CD4-positive, alpha-beta memory T cell (primary cell): ENCODE results near the gene UBALD2. TPM values are rescaled to one million over a fixed set of nuclear protein-coding genes. Genes with fewer than 3 reads are reported as not detected.
"Not testable (repeated sequence)": the region's sequence is repeated elsewhere in the genome, so short reads cannot be mapped to it uniquely, and the experiment has no call there.

ENCODE experiments used
- CTCF ChIA-PET: fragments of 350-600 bp; sonication (Branson Sonifier 250); formaldehyde crosslinking; loops from one replicate; lab custom pipeline; 2021; ENCODE audit warnings: inconsistent platforms; ENCODE audit not compliant: partially characterized antibody; lab: Charles Lee
- POLR2A ChIA-PET: fragments of 350-600 bp; sonication (Branson Sonifier 250); formaldehyde crosslinking; loops from one replicate; lab custom pipeline; 2021; ENCODE audit not compliant: partially characterized antibody; lab: Charles Lee
- DNase-seq, 5 donors: peaks; one replicate each; pipeline versions ENCODE4 v3.0.0 to v3.0.0-alpha.2; 2020 to 2022; ENCODE audit warnings: mixed read lengths in 1 of 5
- H3K27ac ChIP-seq: one replicate; pipeline ENCODE4 v1.7.0; 2013; ENCODE audit warnings: low read depth, low read length
- H3K27me3 ChIP-seq: 2 replicates; pipeline ENCODE4 v1.7.0; 2013; ENCODE audit warnings: mild to moderate bottlenecking, low read length, moderate library complexity; ENCODE audit not compliant: insufficient read depth
- H3K36me3 ChIP-seq: 2 replicates; pipeline ENCODE4 v1.7.0; 2013; ENCODE audit warnings: mild to moderate bottlenecking, low read length, moderate library complexity; ENCODE audit not compliant: insufficient read depth
- H3K4me1 ChIP-seq: 2 replicates; pipeline ENCODE4 v1.7.0; 2013; ENCODE audit warnings: mild to moderate bottlenecking, low read length, moderate library complexity; ENCODE audit not compliant: insufficient read depth
- H3K4me3 ChIP-seq, 2 donors: one replicate each; pipeline ENCODE4 v1.7.0; 2013; ENCODE audit warnings: low read length in 2 of 2, mild to moderate bottlenecking in 1 of 2
- H3K9me3 ChIP-seq, 2 donors: one replicate each; pipeline ENCODE4 v1.7.0; 2013; ENCODE audit warnings: low read length in 2 of 2, control low read depth in 1 of 2; ENCODE audit not compliant: control insufficient read depth in 1 of 2
- H3K27ac Mint-ChIP-seq, 7 donors: one replicate each; pipeline ENCODE4 v1.8.0; 2020 to 2021; ENCODE audit warnings: mixed read lengths in 7 of 7, mild to moderate bottlenecking in 6 of 7, inconsistent platforms in 3 of 7, moderate library complexity in 3 of 7
- H3K27me3 Mint-ChIP-seq, 2 donors: one replicate each; pipeline ENCODE4 v1.8.0; 2020 to 2021; ENCODE audit warnings: mixed read lengths in 2 of 2
- H3K36me3 Mint-ChIP-seq, 2 donors: one replicate each; pipeline ENCODE4 v1.8.0; 2020 to 2021; ENCODE audit warnings: mixed read lengths in 2 of 2, inconsistent platforms in 1 of 2, mild to moderate bottlenecking in 1 of 2
- H3K4me1 Mint-ChIP-seq, 4 donors: one replicate each; pipeline ENCODE4 v1.8.0; 2020 to 2021; ENCODE audit warnings: mixed read lengths in 4 of 4, mild to moderate bottlenecking in 1 of 4
- H3K4me3 Mint-ChIP-seq, 8 donors: one replicate each; pipeline ENCODE4 v1.8.0; 2020 to 2021; ENCODE audit warnings: mixed read lengths in 8 of 8, mild to moderate bottlenecking in 7 of 8, moderate library complexity in 6 of 8, inconsistent platforms in 3 of 8
- H3K9me3 Mint-ChIP-seq, 8 donors: one replicate each; pipeline ENCODE4 v1.8.0; 2020 to 2021; ENCODE audit warnings: mixed read lengths in 8 of 8, mild to moderate bottlenecking in 5 of 8, inconsistent platforms in 3 of 8, moderate library complexity in 1 of 8
- intact Hi-C: fragments of 100-400 bp; cut with micrococcal nuclease; formaldehyde crosslinking; loops from one replicate; pipeline ENCODE4 v1.15.1; 2023
- polyA plus RNA-seq, 2 donors: library from polyadenylated mRNA; unstranded; fragments of 300-500 nt; fragmentation: Illumina TruSeq; gene quantifications; one replicate each; pipeline ENCODE4 v1.2.3, GENCODE V29; 2021
- total RNA-seq, 2 experiments: library from RNA; stranded (reverse); gene quantifications; one replicate each; pipeline ENCODE4 v1.2.3, GENCODE V29; 2021

UBALD2 gene
- total and polyA plus RNA-seq, 4 experiments from 2014 or later, result 6.2 to 103 (median 55.9) TPM

DNA sequence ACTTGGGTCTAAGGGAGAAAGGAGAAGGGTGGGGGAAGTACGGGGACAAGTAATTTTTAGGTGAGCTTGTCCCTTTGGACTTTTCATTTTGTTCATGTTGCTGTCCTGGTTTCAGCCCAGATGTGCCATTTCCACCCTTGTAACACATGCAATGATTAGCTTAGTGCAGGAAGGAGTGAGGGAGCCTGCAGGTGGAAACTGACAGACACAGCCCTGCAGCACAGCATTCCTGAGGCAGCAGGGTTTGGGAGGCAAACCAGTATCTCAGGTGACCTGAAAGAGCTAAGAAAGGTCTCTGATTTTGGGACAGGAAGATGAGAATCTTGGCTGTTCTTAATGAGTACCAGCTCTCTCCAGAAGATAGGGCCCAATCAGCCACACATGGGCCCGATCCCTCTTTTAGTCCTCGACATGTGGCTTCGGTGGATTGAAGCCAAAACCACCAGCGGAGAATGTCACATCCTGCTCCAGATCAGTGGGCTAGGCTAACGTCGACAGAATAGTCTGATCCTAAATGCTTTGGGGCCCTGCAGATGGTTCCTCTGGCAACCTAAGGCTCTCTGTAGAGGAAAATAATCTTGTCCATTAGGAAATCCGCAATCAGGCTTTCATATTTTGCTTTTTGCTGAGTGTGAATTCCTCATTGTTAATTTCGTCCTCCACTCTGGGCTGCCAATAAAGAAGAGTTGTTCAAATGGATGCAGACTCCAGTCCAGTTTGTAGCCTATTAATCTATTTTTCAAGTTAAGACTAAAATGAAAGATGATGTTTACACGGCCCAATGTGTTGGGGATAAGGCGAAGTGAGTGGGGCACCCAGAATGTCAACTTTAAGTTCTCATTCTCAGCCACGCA, 21.1 kb upstream of the UBALD2 start:
- Mint-ChIP-seq H3K9me3 (peaks cover 0 to 2% (median 0%) of the 10 kb centered on the region in 8 donors), H3K27ac (peak overlapping the region; percentile 15 to 92 (median 66)), H3K27me3 (no peaks in the 10 kb centered on the region), H3K36me3 (peaks cover 0 to 3% of the 10 kb centered on the region in 2 donors), H3K4me1 (peaks cover 26 to 77% (median 56%) of the 10 kb centered on the region in 4 donors), H3K4me3 (peak overlapping the region in 5 of 8 donors; percentile 10 to 56 (median 50))
- no peak overlapping the region for H3K4me3 ChIP-seq
- H3K27ac ChIP-seq, result no peak overlapping the region
- ChIA-PET CTCF (interaction anchor here (0.7 to 2.5 kb wide), 6 partner anchors 10 to 123 kb away, joined by 3 to 7 read pairs (median 4); no protein-coding TSS in a partner anchor), POLR2A (interaction anchor here (0.6 to 19.8 kb wide), 7 partner anchors 8 to 64 kb away, joined by 3 to 620 read pairs (median 6); partner anchors contain the start of gene UBALD2)
- no peak for DNase-seq
- peaks cover 68% of the 10 kb centered on the region for H3K4me1 ChIP-seq
- no peaks in the 10 kb centered on the region for H3K9me3 ChIP-seq
- H3K36me3 ChIP-seq, result no peaks in the 10 kb centered on the region
- H3K27me3 ChIP-seq, result no peaks in the 10 kb centered on the region
- intact Hi-C loops, result no loop called here

- H3K27me3 Mint-ChIP-seq, H3K9me3 Mint-ChIP-seq, H3K9me3 ChIP-seq, H3K36me3 ChIP-seq, H3K27me3 ChIP-seq, DNase-seq, H3K36me3 Mint-ChIP-seq, H3K4me3 ChIP-seq, H3K27ac ChIP-seq, intact Hi-C loops: not testable (repeated sequence)
- H3K4me1 ChIP-seq, result peaks cover 68% of the 10 kb centered on the region
- Mint-ChIP-seq H3K4me1 (peaks cover 24 to 74% (median 52%) of the 10 kb centered on the region in 4 donors), H3K27ac (peak overlapping the region in 3 of 7 donors; percentile 43 to 92 (median 72)), H3K4me3 (peak overlapping the region in 1 of 8 donors; percentile 50)
- CTCF ChIA-PET, result interaction anchor here (0.7 to 2.5 kb wide), 4 partner anchors 10 to 93 kb away, joined by 3 to 7 read pairs (median 4); no protein-coding TSS in a partner anchor
- POLR2A ChIA-PET, result interaction anchor here (1.0 to 19.8 kb wide), 4 partner anchors 11 to 99 kb away, joined by 3 to 620 read pairs (median 31); partner anchors contain the start of gene UBALD2
Observed at GRCh38 chr17:76244721-76245120, 20.4 kb upstream of the UBALD2 start.

DNA sequence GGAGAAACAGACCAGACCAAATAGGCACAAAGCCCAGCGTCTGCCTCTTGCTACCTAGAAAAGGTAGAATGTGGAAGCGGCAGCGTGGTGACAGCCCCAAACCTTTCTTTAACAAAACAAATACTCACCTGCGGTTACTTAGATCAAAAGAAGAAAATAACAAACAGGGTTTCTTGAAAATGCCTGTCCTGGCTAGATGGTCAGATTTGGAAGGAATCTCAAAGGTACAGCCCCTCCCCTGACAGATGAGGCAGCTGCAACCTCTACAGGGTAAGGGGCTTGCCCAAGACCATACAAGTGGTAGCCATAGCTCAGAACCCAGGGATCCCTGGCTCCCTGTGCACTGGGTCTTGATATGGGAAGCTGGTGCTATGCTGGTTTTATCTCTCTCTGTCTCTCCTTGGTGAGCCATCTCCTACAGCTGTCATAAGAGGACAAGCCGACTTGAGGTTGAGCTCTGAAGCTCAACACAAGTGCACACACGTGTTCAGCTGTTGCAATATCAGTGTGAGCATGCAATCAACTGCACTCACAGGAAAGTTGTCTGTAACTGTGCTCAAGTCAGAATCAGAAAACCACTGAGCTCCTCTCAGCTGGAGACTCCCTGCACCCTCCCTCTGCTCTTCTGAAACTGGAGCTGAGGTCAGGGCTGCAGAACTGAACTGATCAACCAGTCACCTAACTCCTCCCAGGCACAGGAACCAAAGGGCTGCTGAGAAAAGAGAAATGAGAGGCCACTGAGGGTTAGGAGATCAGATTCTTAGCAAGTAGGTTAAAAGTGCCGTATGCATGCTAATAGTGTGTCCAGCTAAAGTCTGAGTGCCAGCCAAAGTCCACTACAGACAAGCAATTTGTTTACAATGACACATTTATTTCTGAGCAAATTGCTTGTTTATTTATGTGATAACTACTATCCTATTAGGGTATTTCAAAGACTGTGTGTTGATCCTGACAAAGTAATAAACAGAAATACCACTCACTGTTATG, 18.8 kb upstream of the UBALD2 start:
- Mint-ChIP-seq H3K4me3 (peak overlapping the region in 7 of 8 donors; percentile 59 to 85 (median 83)), H3K27ac (peak overlapping the region; percentile 71 to 94 (median 91)), H3K36me3 (no peaks in the 10 kb centered on the region), H3K9me3 (peaks cover 0 to 2% (median 0%) of the 10 kb centered on the region in 8 donors), H3K4me1 (peaks cover 18 to 81% (median 50%) of the 10 kb centered on the region in 4 donors), H3K27me3 (no peaks in the 10 kb centered on the region)
- no peaks in the 10 kb centered on the region for H3K36me3 ChIP-seq
- intact Hi-C loops, result loop anchor here (1.0 kb wide), 1 partner anchor 18 kb away; no protein-coding TSS in a partner anchor
- ChIA-PET POLR2A (interaction anchor here (0.6 to 19.8 kb wide), 13 partner anchors 10 to 125 kb away, joined by 3 to 620 read pairs (median 6); partner anchors contain the start of gene UBALD2), CTCF (interaction anchor here (0.6 to 2.5 kb wide), 21 partner anchors 9 to 126 kb away, joined by 3 to 14 read pairs (median 4); partner anchors contain the start of gene UBALD2)
- peak overlapping the region in 1 of 2 donors; percentile 11 for H3K4me3 ChIP-seq
- no peaks in the 10 kb centered on the region for H3K9me3 ChIP-seq
- DNase-seq, result peak; percentile 47 to 61 (median 58)
- no peaks in the 10 kb centered on the region for H3K27me3 ChIP-seq
- peak overlapping the region; percentile 25 for H3K27ac ChIP-seq
- peaks cover 67% of the 10 kb centered on the region for H3K4me1 ChIP-seq

- H3K27me3 Mint-ChIP-seq, result no peaks in the 10 kb centered on the region
- no peaks in the 10 kb centered on the region for H3K36me3 Mint-ChIP-seq
- Histone ChIP-seq H3K4me3 (no peak overlapping the region), H3K27ac (no peak overlapping the region), H3K27me3 (no peaks in the 10 kb centered on the region), H3K4me1 (peaks cover 68% of the 10 kb centered on the region), H3K36me3 (no peaks in the 10 kb centered on the region), H3K9me3 (no peaks in the 10 kb centered on the region)
- H3K4me1 Mint-ChIP-seq, result peaks cover 27 to 81% (median 54%) of the 10 kb centered on the region in 4 donors
- ChIA-PET POLR2A (interaction anchor here (0.7 to 19.8 kb wide), 9 partner anchors 9 to 126 kb away, joined by 3 to 620 read pairs (median 9); partner anchors contain the start of genes FOXJ1 and UBALD2), CTCF (interaction anchor here (0.8 to 2.5 kb wide), 11 partner anchors 10 to 121 kb away, joined by 3 to 14 read pairs (median 5); no protein-coding TSS in a partner anchor)
- H3K27ac Mint-ChIP-seq, result peak overlapping the region in 3 of 7 donors; percentile 56 to 93 (median 59)
- no peak overlapping the region for H3K4me3 Mint-ChIP-seq
- intact Hi-C loops, result no loop called here
- no peak for DNase-seq
- no peaks in the 10 kb centered on the region for H3K9me3 Mint-ChIP-seq
Observed at GRCh38 chr17:76247304-76247703, 17.8 kb upstream of the UBALD2 start.

- no peaks in the 10 kb centered on the region for H3K36me3 ChIP-seq
- ChIA-PET CTCF (interaction anchor here (0.9 to 2.5 kb wide), 8 partner anchors 9 to 69 kb away, joined by 3 to 14 read pairs (median 6); no protein-coding TSS in a partner anchor), POLR2A (interaction anchor here (1.1 to 19.8 kb wide), 6 partner anchors 8 to 107 kb away, joined by 3 to 620 read pairs (median 24); partner anchors contain the start of genes FOXJ1 and UBALD2)
- no peak overlapping the region for H3K4me3 ChIP-seq
- no peaks in the 10 kb centered on the region for H3K27me3 ChIP-seq
- H3K27ac ChIP-seq, result no peak overlapping the region
- no peaks in the 10 kb centered on the region for H3K9me3 ChIP-seq
- Mint-ChIP-seq H3K27ac (peak overlapping the region; percentile 20 to 93 (median 81)), H3K9me3 (no peaks in the 10 kb centered on the region), H3K27me3 (no peaks in the 10 kb centered on the region), H3K4me3 (peak overlapping the region in 2 of 8 donors; percentile 58 to 68), H3K36me3 (no peaks in the 10 kb centered on the region), H3K4me1 (peaks cover 31 to 81% (median 56%) of the 10 kb centered on the region in 4 donors)
- H3K4me1 ChIP-seq, result peaks cover 75% of the 10 kb centered on the region
- no peak for DNase-seq
- intact Hi-C loops, result no loop called here
Observed at GRCh38 chr17:76248013-76248782, 16.9 kb upstream of the UBALD2 start.
